HG02642 (cell line): ENCODE results near the gene DUT.

Experiments used
- ATAC-seq: cut with Tn5 transposase; IDR thresholded peaks from one replicate; pipeline ENCODE4 v1.9.1; 2021; ENCODE audit warnings: mild to moderate bottlenecking; ENCODE audit not compliant: unreplicated experiment, poor library complexity

The DUT gene

GRCh38 chr15:48330855-48331795 lies at the start of gene DUT:
Gene DUT (plus strand): TSS chr15:48331429. CDS start chr15:48331516, 87 bp downstream.
- ATAC-seq = peak; percentile 91

- no peak for ATAC-seq
These were observed 49.6 kb upstream of the DUT start for GRCh38 chr15:48281674-48282073.

GRCh38 chr15:48282216-48282615 lies 49.0 kb upstream of the DUT start:
- ATAC-seq = no peak

GRCh38 chr15:48283396-48284145 lies 47.7 kb upstream of the DUT start:
- ATAC-seq = no peak

GRCh38 chr15:48285329-48286214 lies 45.7 kb upstream of the DUT start:
- ATAC-seq = no peak

GRCh38 chr15:48289628-48290027 lies 41.6 kb upstream of the DUT start:
- no peak for ATAC-seq

- no peak for ATAC-seq
These were observed 38.8 kb upstream of the DUT start for GRCh38 chr15:48292458-48292857.

GRCh38 chr15:48297668-48298067 lies 33.6 kb upstream of the DUT start:
- no peak for ATAC-seq

GRCh38 chr15:48298914-48299313 lies 32.3 kb upstream of the DUT start:
- ATAC-seq = no peak

GRCh38 chr15:48300038-48300437 lies 31.2 kb upstream of the DUT start:
- ATAC-seq = no peak

GRCh38 chr15:48304398-48304797 lies 26.8 kb upstream of the DUT start:
- no peak for ATAC-seq

- ATAC-seq = no peak
These were observed 24.6 kb upstream of the DUT start for GRCh38 chr15:48306639-48307038.

GRCh38 chr15:48307586-48307985 lies 23.6 kb upstream of the DUT start:
- no peak for ATAC-seq

- ATAC-seq = no peak
These were observed 21.5 kb upstream of the DUT start for GRCh38 chr15:48309740-48310139.

- no peak for ATAC-seq
These were observed 18.0 kb upstream of the DUT start for GRCh38 chr15:48313216-48313615.

- ATAC-seq = no peak
These were observed 16.2 kb upstream of the DUT start for GRCh38 chr15:48315041-48315440.

- ATAC-seq = no peak
These were observed 14.0 kb upstream of the DUT start for GRCh38 chr15:48317221-48317620.

- ATAC-seq = no peak
These were observed 13.1 kb upstream of the DUT start for GRCh38 chr15:48318131-48318530.

- ATAC-seq = no peak
These were observed 7.9 kb upstream of the DUT start for GRCh38 chr15:48323294-48323693.

GRCh38 chr15:48324949-48325348 lies 6.3 kb upstream of the DUT start:
- ATAC-seq = no peak
